T1000 (cell line): ENCODE results near the gene CIAO2A.
"Not testable (repeated sequence)": the region's sequence is repeated elsewhere in the genome, so short reads cannot be mapped to it uniquely, and the experiment has no call there.

Experiments used
- DNase-seq: peaks from one replicate; lab custom pipeline; 2025; ENCODE audit warnings: mixed read lengths; lab: John Stamatoyannopoulos, UW

Gene CIAO2A

DNA sequence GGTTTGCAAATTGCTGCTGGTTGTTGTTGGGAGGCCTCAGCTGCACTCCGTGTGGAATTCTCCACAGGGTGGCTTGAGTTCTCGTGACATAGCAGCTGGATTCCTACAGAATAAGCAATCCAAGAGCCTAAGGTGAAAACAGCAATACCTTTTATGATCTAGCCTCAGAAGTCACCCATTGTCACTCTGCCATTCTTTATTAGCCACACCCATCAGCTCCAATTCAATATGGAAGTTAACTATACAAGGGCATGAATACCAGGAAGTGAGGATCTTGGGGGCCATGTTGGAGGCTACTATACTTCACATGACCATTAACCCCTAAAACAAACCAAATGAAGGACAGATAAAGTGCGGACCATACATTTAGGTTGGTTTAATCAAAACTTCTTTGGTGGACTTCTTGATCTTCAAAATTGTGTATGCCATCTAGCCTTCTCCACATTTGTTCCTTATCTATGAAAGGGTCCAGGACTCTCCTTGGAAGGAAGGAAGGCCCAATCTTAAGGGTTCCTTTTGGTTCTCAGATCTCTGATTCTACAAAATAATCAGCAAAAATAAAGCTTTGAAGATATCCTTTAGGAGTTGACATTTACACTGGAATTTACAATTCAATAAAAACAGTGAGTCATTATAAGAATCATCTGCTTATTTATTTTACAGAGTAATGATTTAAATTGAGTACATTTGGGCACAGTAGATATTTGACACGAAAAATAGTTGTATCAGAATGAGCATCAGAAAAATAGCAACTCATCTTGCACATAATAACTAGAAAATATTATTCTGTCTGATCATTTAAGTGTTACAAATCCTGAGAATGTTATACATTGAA is 21.5 kb downstream of the CIAO2A start:
- no peak for DNase-seq

GRCh38 chr15:64070965-64071851 is 22.4 kb downstream of the CIAO2A start:
- no peak for DNase-seq

- DNase-seq, result no peak
Observed at GRCh38 chr15:64070106-64070505, 23.5 kb downstream of the CIAO2A start.

DNA sequence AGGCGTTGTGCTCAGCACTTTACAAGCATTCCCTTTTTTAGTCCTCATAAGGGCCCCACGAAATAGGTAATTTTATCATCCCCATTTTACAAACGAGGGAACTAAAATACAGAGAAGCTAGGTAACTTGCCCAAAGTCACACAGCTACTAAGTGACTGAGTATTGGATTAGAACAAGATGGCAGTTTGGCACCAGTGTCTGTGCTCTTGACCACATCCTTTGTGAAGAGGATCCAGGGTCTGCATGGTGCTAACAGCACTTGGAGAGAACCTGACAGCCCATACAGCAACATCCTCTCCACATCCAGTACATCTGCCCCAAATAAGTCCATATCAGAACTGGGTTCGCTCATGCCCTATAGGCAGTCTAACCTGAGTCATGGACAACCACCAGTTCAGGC is 25.5 kb downstream of the CIAO2A start:
- DNase-seq, result no peak

DNA sequence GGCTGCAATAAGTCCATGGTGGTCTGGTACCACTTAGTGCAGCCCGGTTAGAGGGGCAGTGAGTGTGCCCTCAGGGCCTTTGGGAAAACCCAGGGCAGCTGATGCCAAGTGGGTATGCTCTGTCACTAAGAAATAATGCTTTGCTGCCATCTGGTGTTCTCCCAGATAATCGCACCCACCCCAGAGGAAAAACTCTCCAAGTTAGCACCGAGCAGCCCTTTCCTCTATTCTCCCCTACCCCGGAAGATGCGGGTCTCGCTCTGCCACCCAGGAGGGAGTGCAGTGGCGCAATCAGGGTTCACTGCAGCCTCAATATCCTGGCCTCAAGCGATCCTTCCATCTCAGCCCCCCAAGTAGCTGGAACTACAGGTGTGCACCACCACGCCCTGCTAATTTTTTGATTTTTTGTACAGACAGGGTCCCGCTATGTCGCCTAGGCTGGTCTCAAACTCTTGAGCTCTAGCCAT is 26.0 kb downstream of the CIAO2A start:
- peak; percentile 27 for DNase-seq

DNA sequence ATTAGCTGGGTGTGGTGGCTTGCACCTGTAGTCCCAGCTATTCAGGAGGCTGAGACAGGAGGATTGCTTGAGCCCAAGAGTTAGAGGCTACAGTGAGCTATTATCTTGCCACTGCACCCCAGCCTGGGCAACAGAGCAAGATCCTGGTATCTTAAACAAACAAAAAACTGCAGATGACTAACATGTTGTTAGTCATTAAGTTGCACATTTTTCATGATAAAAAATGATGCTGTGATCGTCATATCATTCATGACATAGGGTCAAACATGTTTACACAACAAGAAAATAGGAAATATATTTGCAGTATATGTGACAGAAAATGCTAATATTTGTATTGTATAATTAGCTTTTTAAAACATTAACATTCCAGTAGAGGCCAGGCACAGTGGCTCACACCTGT is 27.2 kb downstream of the CIAO2A start:
- DNase-seq, result no peak

DNA sequence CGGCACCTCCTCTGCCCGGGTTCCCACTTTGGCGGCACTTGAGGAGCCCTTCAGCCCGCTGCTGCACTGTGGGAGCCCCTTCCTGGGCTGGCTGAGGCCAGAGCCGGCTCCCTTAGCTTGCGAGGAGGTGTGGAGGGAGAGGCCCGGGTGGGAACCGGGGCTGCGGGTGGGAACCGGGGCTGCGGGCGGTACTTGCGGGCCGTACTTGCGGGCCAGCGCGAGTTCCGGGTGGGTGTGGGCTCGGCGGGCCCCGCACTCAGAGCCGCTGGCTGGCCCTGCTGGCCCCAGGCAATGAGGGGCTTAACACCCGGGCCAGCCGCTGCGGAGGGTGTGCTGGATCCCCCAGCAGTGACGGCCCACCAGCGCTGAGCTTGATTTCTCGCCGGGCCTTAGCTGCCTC is 32.9 kb downstream of the CIAO2A start:
- no peak for DNase-seq

- not testable (repeated sequence) for DNase-seq
Observed at GRCh38 chr15:64059104-64059503, 34.5 kb downstream of the CIAO2A start.

DNA sequence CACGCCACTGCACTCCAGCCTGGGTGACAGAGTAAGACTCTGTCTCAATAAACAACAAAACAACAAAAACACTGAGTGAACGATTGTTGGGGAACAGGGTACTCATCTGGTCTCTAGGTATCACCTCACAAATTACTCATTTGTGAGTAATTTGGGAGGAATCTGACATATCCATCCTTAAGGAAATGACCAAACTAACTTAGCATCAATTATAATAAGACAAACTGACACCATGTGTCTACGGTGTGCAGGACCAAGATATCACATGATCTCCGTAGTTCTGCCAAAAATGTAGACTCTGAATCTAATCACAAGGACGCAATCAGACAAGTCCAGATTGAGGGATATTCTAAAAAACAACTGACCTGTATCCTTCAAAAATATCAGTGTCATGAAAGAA is 35.4 kb downstream of the CIAO2A start:
- no peak for DNase-seq

DNA sequence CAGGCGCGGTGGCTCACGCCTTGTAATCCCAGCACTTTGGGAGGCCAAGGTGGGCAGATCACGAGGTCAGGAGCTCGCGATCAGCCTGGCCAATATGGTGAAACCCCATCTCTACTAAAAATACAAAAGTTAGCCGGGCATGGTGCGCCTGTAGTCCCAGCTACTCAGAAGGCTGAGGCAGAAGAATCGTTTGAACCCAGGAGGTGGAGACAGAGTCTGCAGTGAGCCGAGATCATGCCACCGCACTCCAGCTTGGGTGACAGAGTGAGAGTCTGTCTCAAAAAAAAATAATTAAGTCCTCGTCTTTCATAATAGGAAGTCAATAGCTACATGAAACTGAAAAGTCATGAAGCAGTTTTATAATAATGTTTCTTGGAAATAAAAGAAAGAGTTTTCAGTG is 40.0 kb downstream of the CIAO2A start:
- not testable (repeated sequence) for DNase-seq

- no peak for DNase-seq
Observed at GRCh38 chr15:64052925-64053491, 40.6 kb downstream of the CIAO2A start.

- DNase-seq, result no peak
Observed at GRCh38 chr15:64051407-64052259, 42.0 kb downstream of the CIAO2A start.

DNA sequence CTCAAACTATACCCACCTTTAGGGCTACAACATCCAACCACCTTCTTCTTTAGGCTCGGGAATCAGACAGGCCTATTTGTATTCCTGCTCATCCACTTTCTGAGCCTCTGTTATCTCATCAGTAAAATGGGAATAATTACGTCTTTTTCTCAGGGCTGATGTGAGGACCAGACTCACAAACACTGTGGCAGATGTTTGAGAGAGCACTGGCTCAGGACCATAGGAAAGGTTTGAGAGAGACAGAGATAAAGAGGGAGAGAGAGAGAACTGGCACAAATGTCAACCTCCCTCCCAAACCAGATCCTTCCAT is 42.6 kb downstream of the CIAO2A start:
- DNase-seq, result no peak

GRCh38 chr15:64050281-64051092 is 43.2 kb downstream of the CIAO2A start:
- no peak for DNase-seq

GRCh38 chr15:64048781-64049460 is 44.7 kb downstream of the CIAO2A start:
- no peak for DNase-seq

DNA sequence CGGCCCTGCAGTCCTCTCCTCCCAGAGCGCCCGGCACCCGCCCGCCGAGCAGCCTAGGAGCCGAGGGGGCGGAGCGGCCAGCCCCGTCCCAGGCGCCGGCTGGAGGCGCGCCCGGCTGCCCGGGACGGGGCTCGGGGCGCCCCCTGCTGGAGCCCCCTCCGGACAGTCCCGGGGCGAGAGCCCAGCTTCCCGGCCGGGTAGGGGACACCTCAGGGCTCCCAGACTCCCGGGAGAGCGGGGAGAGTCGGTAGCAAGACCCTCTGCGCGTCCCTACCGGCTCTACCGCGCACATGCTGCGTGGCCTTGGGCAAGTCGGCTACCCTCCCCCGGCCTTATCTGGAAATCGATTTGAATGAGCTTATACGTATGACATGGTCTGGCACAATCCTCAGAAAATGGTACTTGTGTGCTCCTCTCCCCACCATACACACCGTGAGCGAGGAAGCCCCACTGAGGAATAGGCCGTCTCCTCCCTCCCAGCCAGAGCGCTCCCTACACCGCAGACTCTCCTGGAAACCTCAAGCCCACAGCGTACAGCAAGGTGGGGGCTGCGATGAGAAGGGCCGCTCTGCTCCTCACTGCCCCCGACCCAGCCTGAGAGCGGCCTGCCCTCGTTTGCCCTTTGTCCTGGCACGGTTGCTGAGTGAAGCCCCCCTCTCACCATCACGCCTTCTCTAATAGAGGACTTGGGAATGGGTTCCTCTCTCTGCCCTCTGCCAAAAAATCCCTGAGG is 47.1 kb downstream of the CIAO2A start, which contains the start of gene DAPK2:
DAPK2 (minus strand) TSS at position 65 of the 733 bp plus-strand sequence. CDS start 6,224 bp downstream, outside the sequence.
- peak; percentile 69 for DNase-seq

- no peak for DNase-seq
Observed at GRCh38 chr15:64045774-64046420, 47.7 kb downstream of the CIAO2A start.

DNA sequence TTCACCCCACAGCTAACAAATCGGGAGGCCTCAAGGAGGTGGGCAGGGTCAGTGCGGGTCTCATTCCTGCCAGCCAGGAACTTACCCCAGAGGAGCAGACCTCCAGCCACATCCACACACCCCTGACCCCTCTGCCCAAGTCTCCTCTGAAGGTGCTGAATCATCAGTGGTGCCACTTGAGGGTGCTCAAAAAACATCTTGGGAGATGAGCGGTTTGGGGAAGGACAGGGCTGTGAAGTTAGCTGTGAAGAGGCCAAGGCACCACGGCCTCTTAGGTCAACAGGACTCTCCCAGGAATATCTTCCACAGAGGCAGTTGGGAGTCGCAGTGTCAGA is 48.6 kb downstream of the CIAO2A start:
- DNase-seq, result no peak
